Endothelial cell of umbilical vein (primary cell): ENCODE measurements around the gene KIAA0232. TPM values are rescaled to one million over a fixed set of nuclear protein-coding genes. Genes with fewer than 3 reads are reported as not detected.

Experiments
- BruUV-seq: library from RNA; stranded (reverse); fragments of 400-500 nt; replicated peaks from 2 replicates; lab custom pipeline; 2021; lab: Mats Ljungman, UMichigan
- CTCF ChIA-PET: fragments of 300-600, 350-600 bp; sonication (Branson Sonifier 250); formaldehyde crosslinking; loops from one replicate; lab custom pipeline; 2021; ENCODE audit warnings: antibody characterized with exemption, inconsistent platforms; lab: Charles Lee
- POLR2A ChIA-PET: fragments of 300-600, 350-600 bp; sonication (Branson Sonifier 250); formaldehyde crosslinking; loops from one replicate; lab custom pipeline; 2021; ENCODE audit warnings: antibody characterized with exemption, inconsistent platforms; lab: Charles Lee
- DNase-seq: peaks from one replicate; pipeline ENCODE4 v3.0.0-alpha.2; 2011; ENCODE audit warnings: low read depth, low spot score
- FAIRE-seq: peaks from 2 replicates; lab custom pipeline; 2011; peaks lifted over from hg19 to GRCh38; lab: Jason Lieb, UNC
- H2AFZ ChIP-seq: 2 replicates; pipeline ENCODE4 v1.6.0; 2012; ENCODE audit warnings: low read depth, low read length, control low read depth, inconsistent platforms
- H3K27ac ChIP-seq: 2 replicates; pipeline ENCODE4 v1.5.1; 2011; ENCODE audit warnings: low read depth, mild to moderate bottlenecking, control low read depth, low read length, moderate library complexity; ENCODE audit not compliant: insufficient read depth
- H3K27me3 ChIP-seq, 2 experiments: 2 replicates each; pipeline versions ENCODE4 v1.6.0 to v1.6.1; 2011; ENCODE audit warnings: low read length in 2 of 2, mixed read lengths in 1 of 2; ENCODE audit not compliant: control insufficient read depth in 2 of 2, insufficient read depth in 2 of 2
- H3K36me3 ChIP-seq, 2 experiments: 2 replicates in 1 of 2; 3 replicates in 1 of 2; pipeline ENCODE4 v1.5.1; 2011; ENCODE audit warnings: low read length in 2 of 2, mild to moderate bottlenecking in 1 of 2, moderate library complexity in 1 of 2; ENCODE audit not compliant: control insufficient read depth in 2 of 2, insufficient read depth in 2 of 2; ENCODE audit errors: extremely low read depth in 1 of 2
- H3K4me1 ChIP-seq: 3 replicates; pipeline ENCODE4 v1.5.1; 2011; ENCODE audit warnings: mild to moderate bottlenecking, low read length; ENCODE audit not compliant: control insufficient read depth, insufficient read depth; ENCODE audit errors: extremely low read depth
- H3K4me2 ChIP-seq: 2 replicates; pipeline ENCODE4 v1.6.1; 2011; ENCODE audit warnings: low read length, control low read depth, mixed read lengths; ENCODE audit not compliant: insufficient read depth
- H3K4me3 ChIP-seq, 3 experiments: fragments of 200-600 bp in 1 of 3; sonication (generic), shearing (Covaris generic) in 1 of 3; replicated peaks in 1 of 3; 2 replicates each; pipeline ENCODE4 v1.5.1; 2011 to 2016; ENCODE audit warnings: control low read depth in 3 of 3, low read length in 3 of 3, mild to moderate bottlenecking in 2 of 3, inconsistent platforms in 1 of 3, low read depth in 1 of 3, moderate library complexity in 1 of 3; ENCODE audit not compliant: insufficient read depth in 1 of 3
- H3K79me2 ChIP-seq: 2 replicates; pipeline ENCODE4 v1.6.0; 2012; ENCODE audit warnings: low read length, inconsistent platforms; ENCODE audit not compliant: control insufficient read depth, insufficient read depth
- H3K9ac ChIP-seq: replicated peaks from 2 replicates; pipeline ENCODE3; 2011; ENCODE audit warnings: low read length, control low read depth; ENCODE audit not compliant: insufficient read depth; ENCODE audit errors: extremely low read depth
- H3K9me1 ChIP-seq: replicated peaks from 3 replicates; pipeline ENCODE4 v1.6.0; 2011; ENCODE audit warnings: mild to moderate bottlenecking, low read length; ENCODE audit not compliant: control insufficient read depth, insufficient read depth; ENCODE audit errors: extremely low read depth
- H3K9me3 ChIP-seq: replicated peaks from 2 replicates; pipeline ENCODE4 v1.5.1; 2012; ENCODE audit warnings: low read length, inconsistent platforms; ENCODE audit not compliant: control insufficient read depth, insufficient read depth
- H4K20me1 ChIP-seq: replicated peaks from 2 replicates; pipeline ENCODE3; 2011; ENCODE audit warnings: mild to moderate bottlenecking, low read length; ENCODE audit not compliant: control insufficient read depth, insufficient read depth; ENCODE audit errors: extremely low read depth
- EZH2 ChIP-seq: IDR thresholded peaks from 2 replicates; pipeline ENCODE4 v1.6.1; 2012; ENCODE audit warnings: borderline replicate concordance, low read depth, mild to moderate bottlenecking, moderate library complexity, low read length, inconsistent platforms; ENCODE audit not compliant: severe bottlenecking
- FOS ChIP-seq: IDR thresholded peaks from 2 replicates; pipeline ENCODE4 v1.6.1; 2011; ENCODE audit warnings: mild to moderate bottlenecking, low read length, moderate library complexity, borderline replicate concordance; ENCODE audit not compliant: insufficient read depth
- GATA2 ChIP-seq: IDR thresholded peaks from 2 replicates; pipeline ENCODE4 v1.7.0; 2011; ENCODE audit warnings: low read depth, mild to moderate bottlenecking, moderate library complexity, mixed read lengths, low read length; ENCODE audit not compliant: insufficient read length, insufficient read depth
- JUN ChIP-seq: IDR thresholded peaks from 2 replicates; pipeline ENCODE4 v1.6.1; 2011; ENCODE audit warnings: borderline replicate concordance, low read depth; ENCODE audit not compliant: insufficient read length, insufficient read depth
- MYC ChIP-seq: IDR thresholded peaks from one replicate; pipeline ENCODE4 v1.6.1; 2011; ENCODE audit warnings: mild to moderate bottlenecking, low read depth, low read length
- POLR2A ChIP-seq: IDR thresholded peaks from 2 replicates; pipeline ENCODE4 v1.6.1; 2012; ENCODE audit warnings: low read depth, mild to moderate bottlenecking, control low read depth, low read length
- POLR2AphosphoS5 ChIP-seq: IDR thresholded peaks from 2 replicates; pipeline ENCODE4 v1.6.1; 2012; ENCODE audit warnings: low read depth, mild to moderate bottlenecking, control low read depth, low read length, moderate library complexity; ENCODE audit not compliant: insufficient read depth
- dilution Hi-C: fragments of 300-500 bp; cut with MboI; formaldehyde crosslinking; loops from one replicate; pipeline ENCODE4 v1.15.0; 2019; ENCODE audit warnings: low sequenced_read_pairs; ENCODE audit not compliant: extremely low pct_ligation_motif_present
- intact Hi-C: fragments of 100-400 bp; cut with micrococcal nuclease; formaldehyde crosslinking; loops from one replicate; pipeline ENCODE4 v1.10.0; 2022
- polyA plus RNA-seq, 4 experiments: library from polyadenylated mRNA; depleted of rRNA in 3 of 4; stranded (reverse) in 3 of 4; unstranded in 1 of 4; fragments of >200 nt; gene quantifications; 2 replicates each; pipeline versions ENCODE4 v1.2.1 to v1.2.3, GENCODE V29; 2011 to 2012; ENCODE audit warnings: missing spikeins in 1 of 4
- total RNA-seq: library from RNA; stranded (reverse); gene quantifications from 2 replicates; pipeline ENCODE4 v1.2.3, GENCODE V29; 2021
- TF ChIP-seq, protein P1 (sequence below), 2 donors: IDR thresholded peaks; 1 replicate in 1 of 2; 2 replicates in 1 of 2; pipeline ENCODE4 v1.5.1; 2011; ENCODE audit warnings: low read length in 2 of 2, mild to moderate bottlenecking in 2 of 2, moderate library complexity in 2 of 2, control low read depth in 1 of 2, inconsistent platforms in 1 of 2, low read depth in 1 of 2; ENCODE audit not compliant: insufficient read depth in 1 of 2; ENCODE audit errors: extremely low read depth in 1 of 2
- TF ChIP-seq, protein P2 (sequence below): IDR thresholded peaks from 2 replicates; pipeline ENCODE4 v1.6.1; 2011; ENCODE audit not compliant: insufficient read depth, insufficient read length

The KIAA0232 gene
- total and polyA plus RNA-seq, 2 donors (not counting 3 experiments of a cell fraction or from before 2014, with no cell fraction given) = 5.3 to 18.4 TPM

DNA sequence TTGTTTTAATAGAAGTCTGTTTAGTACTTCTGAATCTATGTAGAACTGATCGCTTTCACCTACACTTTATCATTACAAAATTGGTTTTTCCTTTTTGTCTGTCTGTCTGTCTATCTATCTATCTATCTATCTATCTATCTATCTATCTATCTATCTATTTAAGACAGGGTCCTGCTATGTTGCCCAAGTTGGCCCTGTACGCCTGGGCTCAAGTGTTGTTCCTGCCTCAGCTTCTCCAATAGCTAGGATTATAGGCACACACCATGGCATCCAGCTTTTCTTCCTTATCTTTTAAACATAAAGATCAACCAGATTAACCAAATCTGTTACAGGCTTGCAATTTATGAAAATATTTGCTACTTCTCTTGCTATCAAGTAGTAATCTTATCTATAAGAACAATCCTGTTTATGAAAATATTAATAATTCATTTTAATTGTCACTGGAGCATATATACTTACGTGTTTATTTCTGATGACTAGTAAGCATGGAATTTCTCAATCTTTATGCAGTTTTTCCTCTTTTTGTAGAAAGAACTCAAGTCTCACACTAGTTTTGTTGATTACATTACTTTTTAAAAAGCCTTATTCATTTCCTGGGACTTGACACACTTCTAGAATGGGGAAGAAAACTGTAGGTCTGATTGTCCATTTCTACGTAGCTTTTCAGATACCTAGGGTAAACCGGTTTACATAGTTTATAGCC lies 24.5 kb downstream of the KIAA0232 start:
- peak; percentile 10 for TF ChIP-seq JUN
- peak; percentile 45 for TF ChIP-seq GATA2
- TF ChIP-seq, protein P1, sequence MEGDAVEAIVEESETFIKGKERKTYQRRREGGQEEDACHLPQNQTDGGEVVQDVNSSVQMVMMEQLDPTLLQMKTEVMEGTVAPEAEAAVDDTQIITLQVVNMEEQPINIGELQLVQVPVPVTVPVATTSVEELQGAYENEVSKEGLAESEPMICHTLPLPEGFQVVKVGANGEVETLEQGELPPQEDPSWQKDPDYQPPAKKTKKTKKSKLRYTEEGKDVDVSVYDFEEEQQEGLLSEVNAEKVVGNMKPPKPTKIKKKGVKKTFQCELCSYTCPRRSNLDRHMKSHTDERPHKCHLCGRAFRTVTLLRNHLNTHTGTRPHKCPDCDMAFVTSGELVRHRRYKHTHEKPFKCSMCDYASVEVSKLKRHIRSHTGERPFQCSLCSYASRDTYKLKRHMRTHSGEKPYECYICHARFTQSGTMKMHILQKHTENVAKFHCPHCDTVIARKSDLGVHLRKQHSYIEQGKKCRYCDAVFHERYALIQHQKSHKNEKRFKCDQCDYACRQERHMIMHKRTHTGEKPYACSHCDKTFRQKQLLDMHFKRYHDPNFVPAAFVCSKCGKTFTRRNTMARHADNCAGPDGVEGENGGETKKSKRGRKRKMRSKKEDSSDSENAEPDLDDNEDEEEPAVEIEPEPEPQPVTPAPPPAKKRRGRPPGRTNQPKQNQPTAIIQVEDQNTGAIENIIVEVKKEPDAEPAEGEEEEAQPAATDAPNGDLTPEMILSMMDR (IDR thresholded peaks at IDR 0.05; ENCODE audit: extremely low read depth in 1 of 2, insufficient read depth in 1 of 2, low read depth in 1 of 2, low read length in 2 of 2) = no peak
- Histone ChIP-seq H3K9me1 (no peaks in the 10 kb centered on the region), H3K9ac (peak overlapping the region; percentile 24), H4K20me1 (peaks cover 4% of the 10 kb centered on the region), H3K27ac (peak overlapping the region; percentile 53), H3K4me2 (peak overlapping the region; percentile 69), H3K79me2 (peaks cover 59% of the 10 kb centered on the region), H3K4me1 (peaks cover 14% of the 10 kb centered on the region), H3K9me3 (no peaks in the 10 kb centered on the region), H3K4me3 (no peak overlapping the region), H3K27me3 (no peaks in the 10 kb centered on the region), H2AFZ (no peak overlapping the region), H3K36me3 (no peaks in the 10 kb centered on the region)
- CTCF ChIA-PET = interaction anchor here (0.8 to 2.0 kb wide), 7 partner anchors 11 to 167 kb away, joined by 3 to 8 read pairs (median 3); no protein-coding TSS in a partner anchor
- DNase-seq = peak; percentile 41
- dilution Hi-C loops = no loop called here
- no TSS peak for BruUV-seq
- POLR2A ChIA-PET = no interaction called here
- intact Hi-C loops = loop anchor here (1.0 kb wide), 1 partner anchor 24 kb away; no protein-coding TSS in a partner anchor
- FAIRE-seq = peak; percentile 38

DNA sequence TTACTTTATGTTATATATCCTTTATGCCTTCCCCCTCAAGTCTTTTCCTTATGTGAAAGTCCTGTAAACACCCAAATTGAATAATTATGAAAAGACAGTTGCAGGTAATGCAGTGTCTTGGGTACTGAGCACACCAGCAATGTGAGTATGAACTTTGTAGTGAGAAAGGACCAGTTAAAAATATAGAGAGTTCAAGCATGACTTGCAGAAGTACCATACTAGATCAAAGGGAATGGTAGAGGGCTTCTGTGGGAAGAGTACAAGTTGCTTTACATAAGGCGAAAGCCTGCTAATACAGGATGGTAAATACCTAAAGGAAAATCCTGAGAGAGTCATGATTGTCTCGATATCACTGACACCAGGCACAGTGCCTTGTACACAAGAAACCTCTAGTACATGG lies 25.7 kb downstream of the KIAA0232 start:
- Histone ChIP-seq H3K36me3 (no peaks in the 10 kb centered on the region), H3K27me3 (no peaks in the 10 kb centered on the region), H2AFZ (no peak overlapping the region), H3K4me2 (no peak overlapping the region), H3K9ac (no peak overlapping the region), H3K4me1 (peaks cover 14% of the 10 kb centered on the region), H4K20me1 (peaks cover 4% of the 10 kb centered on the region), H3K9me1 (no peaks in the 10 kb centered on the region), H3K9me3 (no peaks in the 10 kb centered on the region), H3K4me3 (no peak overlapping the region), H3K27ac (no peak overlapping the region), H3K79me2 (peaks cover 53% of the 10 kb centered on the region)
- TF ChIP-seq JUN = no peak
- no peak for TF ChIP-seq POLR2AphosphoS5
- no peak for TF ChIP-seq FOS
- no peak for TF ChIP-seq POLR2A
- TF ChIP-seq, protein P1 (IDR thresholded peaks at IDR 0.05; ENCODE audit: extremely low read depth in 1 of 2, insufficient read depth in 1 of 2, low read depth in 1 of 2, low read length in 2 of 2) = no peak
- no peak for TF ChIP-seq MYC
- TF ChIP-seq, protein P2, sequence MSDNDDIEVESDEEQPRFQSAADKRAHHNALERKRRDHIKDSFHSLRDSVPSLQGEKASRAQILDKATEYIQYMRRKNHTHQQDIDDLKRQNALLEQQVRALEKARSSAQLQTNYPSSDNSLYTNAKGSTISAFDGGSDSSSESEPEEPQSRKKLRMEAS = no peak
- no peak for TF ChIP-seq GATA2
- TF ChIP-seq EZH2 = no peak
- FAIRE-seq (no peak), DNase-seq (no peak)
- ChIA-PET CTCF (interaction anchor here (1.1 kb wide), 1 partner anchor 12 kb away, joined by 3 read pairs; no protein-coding TSS in a partner anchor), POLR2A (no interaction called here)
- dilution Hi-C loops (no loop called here), intact Hi-C loops (no loop called here)
- BruUV-seq = no TSS peak
